ENCODE measurements around the gene ATP2A2.

ATP2A2 gene

DNA sequence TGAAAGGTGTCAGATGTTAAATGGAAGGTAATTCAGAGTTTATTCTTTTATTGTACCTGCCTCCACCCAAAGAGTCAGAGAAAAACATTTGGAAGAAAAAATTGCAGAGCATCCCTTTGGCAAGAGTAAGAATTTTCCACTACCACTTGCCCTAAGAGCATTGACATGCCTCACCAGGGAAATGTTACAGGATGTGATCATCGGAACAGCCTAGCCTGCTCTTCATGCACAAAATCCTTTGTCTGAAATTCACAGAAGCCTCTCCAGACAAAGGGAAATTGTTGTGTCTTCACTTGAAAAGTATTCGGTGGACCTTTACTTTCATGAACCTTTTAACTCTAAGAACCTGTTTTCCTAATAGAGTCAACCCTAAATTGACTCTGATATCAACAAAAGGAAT is 36.9 kb downstream of the ATP2A2 start:
- TF ChIP-seq POLR2A (IDR thresholded peaks at IDR 0.05; ENCODE audit: extremely low read depth, insufficient read length): no peak
- TF ChIP-seq, protein P1, sequence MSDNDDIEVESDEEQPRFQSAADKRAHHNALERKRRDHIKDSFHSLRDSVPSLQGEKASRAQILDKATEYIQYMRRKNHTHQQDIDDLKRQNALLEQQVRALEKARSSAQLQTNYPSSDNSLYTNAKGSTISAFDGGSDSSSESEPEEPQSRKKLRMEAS (IDR thresholded peaks at IDR 0.05; ENCODE audit: low read depth, low read length): no peak
- TF ChIP-seq, protein P2, sequence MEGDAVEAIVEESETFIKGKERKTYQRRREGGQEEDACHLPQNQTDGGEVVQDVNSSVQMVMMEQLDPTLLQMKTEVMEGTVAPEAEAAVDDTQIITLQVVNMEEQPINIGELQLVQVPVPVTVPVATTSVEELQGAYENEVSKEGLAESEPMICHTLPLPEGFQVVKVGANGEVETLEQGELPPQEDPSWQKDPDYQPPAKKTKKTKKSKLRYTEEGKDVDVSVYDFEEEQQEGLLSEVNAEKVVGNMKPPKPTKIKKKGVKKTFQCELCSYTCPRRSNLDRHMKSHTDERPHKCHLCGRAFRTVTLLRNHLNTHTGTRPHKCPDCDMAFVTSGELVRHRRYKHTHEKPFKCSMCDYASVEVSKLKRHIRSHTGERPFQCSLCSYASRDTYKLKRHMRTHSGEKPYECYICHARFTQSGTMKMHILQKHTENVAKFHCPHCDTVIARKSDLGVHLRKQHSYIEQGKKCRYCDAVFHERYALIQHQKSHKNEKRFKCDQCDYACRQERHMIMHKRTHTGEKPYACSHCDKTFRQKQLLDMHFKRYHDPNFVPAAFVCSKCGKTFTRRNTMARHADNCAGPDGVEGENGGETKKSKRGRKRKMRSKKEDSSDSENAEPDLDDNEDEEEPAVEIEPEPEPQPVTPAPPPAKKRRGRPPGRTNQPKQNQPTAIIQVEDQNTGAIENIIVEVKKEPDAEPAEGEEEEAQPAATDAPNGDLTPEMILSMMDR (IDR thresholded peaks at IDR 0.05; ENCODE audit: low read depth, low read length): no peak
- TF ChIP-seq MYC (IDR thresholded peaks at IDR 0.05; ENCODE audit: low read depth, low read length): no peak

DNA sequence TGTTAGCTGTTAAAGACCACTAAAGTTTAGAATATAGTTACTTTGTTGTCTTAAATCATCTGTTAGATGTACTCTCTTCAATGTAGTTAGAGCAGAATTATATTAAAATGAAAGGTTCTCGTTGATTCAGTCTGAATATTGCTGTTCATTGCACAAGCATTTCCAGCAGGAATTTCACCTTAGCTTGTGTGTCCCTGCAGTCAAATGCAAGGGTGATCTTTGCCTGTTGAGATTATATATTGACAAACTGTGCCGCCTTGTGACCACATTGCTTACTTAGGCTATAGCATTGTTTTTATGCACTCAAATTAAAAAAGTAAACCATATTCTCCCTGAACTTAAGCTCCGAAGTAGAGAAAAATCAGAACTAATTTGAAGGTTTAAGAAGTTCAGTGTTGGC is 39.5 kb downstream of the ATP2A2 start:
- H3K4me3 ChIP-seq (ENCODE audit: low read depth, low read length): no peak overlapping the region
- TF ChIP-seq, protein P2 (IDR thresholded peaks at IDR 0.05; ENCODE audit: low read depth, low read length): no peak
- TF ChIP-seq POLR2A (IDR thresholded peaks at IDR 0.05; ENCODE audit: extremely low read depth, insufficient read length) (no peak), MYC (IDR thresholded peaks at IDR 0.05; ENCODE audit: low read depth, low read length) (no peak)
- TF ChIP-seq, protein P1 (IDR thresholded peaks at IDR 0.05; ENCODE audit: low read depth, low read length): no peak
- DNase-seq (ENCODE audit: low read depth): no peak

More for the DNA sequence above, 36.9 kb downstream of the ATP2A2 start:
- DNase-seq (ENCODE audit: low read depth): no peak
- no peak overlapping the region for H3K4me3 ChIP-seq (ENCODE audit: low read depth, low read length)

DNA sequence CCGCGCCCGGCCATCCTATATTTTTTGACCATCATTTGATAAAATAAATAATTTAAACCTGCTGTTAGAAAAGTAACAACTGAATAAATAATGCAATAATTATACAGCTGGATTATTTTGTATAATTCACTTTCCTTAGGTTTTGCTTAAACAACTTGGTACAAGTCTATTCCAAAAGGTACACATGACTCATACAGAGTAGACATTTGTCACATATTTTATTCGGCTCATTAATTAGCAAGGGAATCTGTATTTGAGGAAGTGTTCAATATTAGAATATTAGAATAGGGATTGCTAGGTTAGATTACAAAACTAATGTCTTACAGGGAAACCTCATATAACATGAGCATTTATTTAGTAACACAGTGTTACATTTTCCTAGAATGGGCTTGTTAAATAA is 48.7 kb downstream of the ATP2A2 start:
- no peak for TF ChIP-seq MYC (IDR thresholded peaks at IDR 0.05; ENCODE audit: low read depth, low read length)
- TF ChIP-seq, protein P2 (IDR thresholded peaks at IDR 0.05; ENCODE audit: low read depth, low read length): no peak
- no peak for TF ChIP-seq POLR2A (IDR thresholded peaks at IDR 0.05; ENCODE audit: extremely low read depth, insufficient read length)
- TF ChIP-seq, protein P1 (IDR thresholded peaks at IDR 0.05; ENCODE audit: low read depth, low read length): no peak
- no peak for DNase-seq (ENCODE audit: low read depth)
- no peak overlapping the region for H3K4me3 ChIP-seq (ENCODE audit: low read depth, low read length)

DNA sequence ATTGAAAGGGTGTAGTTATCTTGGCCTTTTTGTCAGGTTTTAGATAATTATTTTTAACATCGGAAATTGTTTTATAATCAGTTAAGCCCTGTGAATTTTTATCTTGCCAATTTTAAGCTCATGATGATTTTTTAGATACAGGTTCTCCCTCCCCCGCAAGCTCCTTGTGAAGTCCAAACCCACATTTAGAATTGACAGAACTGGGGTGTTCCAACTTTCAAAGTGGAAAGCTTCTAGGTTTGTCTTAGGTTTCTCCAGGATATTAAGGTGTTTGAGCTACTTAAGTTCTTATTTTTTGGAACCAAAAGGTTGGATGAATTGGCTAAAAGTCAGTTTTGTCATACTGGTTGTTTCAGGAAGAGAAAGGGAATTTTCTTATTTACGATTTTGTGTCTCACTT is 49.1 kb downstream of the ATP2A2 start:
- TF ChIP-seq MYC (IDR thresholded peaks at IDR 0.05; ENCODE audit: low read depth, low read length): no peak
- TF ChIP-seq POLR2A (IDR thresholded peaks at IDR 0.05; ENCODE audit: extremely low read depth, insufficient read length): no peak
- TF ChIP-seq, protein P2 (IDR thresholded peaks at IDR 0.05; ENCODE audit: low read depth, low read length): no peak
- TF ChIP-seq, protein P1 (IDR thresholded peaks at IDR 0.05; ENCODE audit: low read depth, low read length): no peak
- DNase-seq (ENCODE audit: low read depth): no peak
- H3K4me3 ChIP-seq (ENCODE audit: low read depth, low read length): no peak overlapping the region

DNA sequence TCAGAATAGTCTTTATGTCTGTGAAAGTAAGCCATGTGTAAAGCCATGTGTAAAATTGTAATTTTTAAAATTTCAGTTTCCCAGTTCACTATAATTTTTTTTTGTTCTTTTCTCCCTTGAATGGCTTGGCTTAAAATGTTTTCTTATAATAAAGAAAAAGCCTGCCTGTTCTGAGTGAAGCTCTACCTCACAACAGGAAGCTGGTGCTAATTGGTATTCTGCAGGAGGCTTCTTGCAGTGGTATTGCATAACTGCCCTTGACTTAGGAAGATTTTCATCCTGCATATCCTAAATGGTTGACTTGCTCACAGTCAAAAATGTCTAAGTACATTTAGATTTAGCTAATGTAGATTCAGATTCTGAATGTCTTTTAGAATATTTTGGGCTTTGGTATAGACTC is 49.5 kb downstream of the ATP2A2 start:
- no peak overlapping the region for H3K4me3 ChIP-seq (ENCODE audit: low read depth, low read length)
- DNase-seq (ENCODE audit: low read depth): peak; percentile 88
- TF ChIP-seq MYC (IDR thresholded peaks at IDR 0.05; ENCODE audit: low read depth, low read length) (no peak), POLR2A (IDR thresholded peaks at IDR 0.05; ENCODE audit: extremely low read depth, insufficient read length) (no peak)
- TF ChIP-seq, protein P1 (IDR thresholded peaks at IDR 0.05; ENCODE audit: low read depth, low read length): no peak
- TF ChIP-seq, protein P2 (IDR thresholded peaks at IDR 0.05; ENCODE audit: low read depth, low read length): no peak
